Type B pancreatic cell (in vitro differentiated cells): ENCODE results near the gene JPH3. TPM values are rescaled to one million over a fixed set of nuclear protein-coding genes. Genes with fewer than 3 reads are reported as not detected.

Experiments used
- DNase-seq: peaks from one replicate; pipeline ENCODE4 v3.0.0; 2021; ENCODE audit warnings: mixed read lengths; ENCODE audit not compliant: unreplicated experiment; ENCODE audit errors: extremely low spot score
- H3K27ac Mint-ChIP-seq: 2 replicates; pipeline ENCODE4 v1.8.0; 2021; ENCODE audit warnings: mild to moderate bottlenecking, mixed read lengths
- H3K27me3 Mint-ChIP-seq: 2 replicates; pipeline ENCODE4 v1.8.0; 2021; ENCODE audit warnings: mixed read lengths
- H3K36me3 Mint-ChIP-seq: 2 replicates; pipeline ENCODE4 v1.8.0; 2021; ENCODE audit warnings: mixed read lengths
- H3K4me1 Mint-ChIP-seq: one replicate; pipeline ENCODE4 v1.8.0; 2021; ENCODE audit warnings: mixed read lengths; ENCODE audit not compliant: unreplicated experiment
- H3K4me3 Mint-ChIP-seq: 2 replicates; pipeline ENCODE4 v1.8.0; 2021; ENCODE audit warnings: mild to moderate bottlenecking, mixed read lengths
- H3K9me3 Mint-ChIP-seq: 2 replicates; pipeline ENCODE4 v1.8.0; 2021; ENCODE audit warnings: mixed read lengths
- CTCF ChIP-seq: fragments of 200-600 bp; sonication (generic); conservative IDR thresholded peaks from 2 replicates; pipeline ENCODE4 v1.5.0; 2021; ENCODE audit warnings: antibody characterized with exemption, mild to moderate bottlenecking
- total RNA-seq: library from RNA; stranded (reverse); gene quantifications from 2 replicates; pipeline ENCODE4 v1.2.1, GENCODE V29; 2021; ENCODE audit warnings: low replicate concordance

The JPH3 gene
- total RNA-seq, 1 donor from 2014 or later: 7.2 TPM

DNA sequence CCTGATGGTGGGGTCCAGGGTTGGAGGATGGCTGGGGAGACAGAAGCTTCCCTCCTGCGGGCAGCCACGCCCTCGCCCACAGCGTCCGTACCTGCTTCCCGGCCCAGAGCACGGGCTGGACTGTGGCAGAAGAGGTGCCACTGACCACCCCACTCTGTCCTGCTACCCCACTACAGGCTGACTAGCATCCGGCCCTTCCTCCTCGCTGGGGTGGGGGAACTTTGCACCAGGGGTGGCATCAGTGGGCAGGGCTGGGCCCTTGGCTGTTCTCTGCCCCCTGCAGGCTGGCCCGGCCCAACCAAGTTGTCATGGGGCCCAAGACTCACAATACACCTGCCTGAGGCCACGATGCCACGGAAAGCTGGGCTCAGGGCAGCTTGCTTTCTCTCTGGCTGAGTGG lies 90.4 kb downstream of the JPH3 start:
- Mint-ChIP-seq H3K27ac (no peak overlapping the region), H3K4me1 (no peaks in the 10 kb centered on the region), H3K27me3 (no peaks in the 10 kb centered on the region), H3K9me3 (no peaks in the 10 kb centered on the region), H3K4me3 (no peak overlapping the region), H3K36me3 (no peaks in the 10 kb centered on the region)
- no peak for TF ChIP-seq CTCF
- DNase-seq: no peak

DNA sequence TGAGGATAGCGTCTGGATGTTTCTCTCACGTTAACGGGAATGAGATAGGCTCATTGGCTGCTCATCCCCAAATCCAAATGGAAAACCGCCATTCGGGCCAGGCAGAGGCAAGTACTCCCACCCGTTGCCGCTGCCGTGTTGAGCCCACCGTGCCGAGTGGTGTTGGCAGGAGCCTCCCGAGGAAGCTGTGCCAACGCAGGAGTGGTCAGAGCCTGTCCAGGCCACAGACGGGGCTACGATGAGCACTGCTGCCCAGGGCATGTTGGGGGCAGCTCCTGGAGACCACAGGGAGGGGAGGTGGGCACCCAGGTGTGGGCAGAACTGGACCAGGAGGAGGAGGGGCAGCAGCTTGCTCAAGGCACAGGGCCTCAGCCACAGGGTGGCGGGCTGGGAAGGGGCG lies 91.5 kb downstream of the JPH3 start:
- DNase-seq: no peak
- Mint-ChIP-seq H3K27me3 (no peaks in the 10 kb centered on the region), H3K9me3 (no peaks in the 10 kb centered on the region), H3K36me3 (no peaks in the 10 kb centered on the region), H3K27ac (no peak overlapping the region), H3K4me3 (no peak overlapping the region), H3K4me1 (no peaks in the 10 kb centered on the region)
- TF ChIP-seq CTCF: no peak

- TF ChIP-seq CTCF: no peak
- no peaks in the 10 kb centered on the region for H3K4me1 Mint-ChIP-seq
- H3K4me3 Mint-ChIP-seq: no peak overlapping the region
- H3K27me3 Mint-ChIP-seq: no peaks in the 10 kb centered on the region
- H3K27ac Mint-ChIP-seq: no peak overlapping the region
- H3K36me3 Mint-ChIP-seq: no peaks in the 10 kb centered on the region
- DNase-seq: no peak
- no peaks in the 10 kb centered on the region for H3K9me3 Mint-ChIP-seq
Measured at GRCh38 chr16:87694441-87695125, 92.3 kb downstream of the JPH3 start.

- no peak for TF ChIP-seq CTCF
- Mint-ChIP-seq H3K36me3 (no peaks in the 10 kb centered on the region), H3K4me1 (no peaks in the 10 kb centered on the region), H3K9me3 (no peaks in the 10 kb centered on the region), H3K27ac (no peak overlapping the region), H3K4me3 (no peak overlapping the region), H3K27me3 (no peaks in the 10 kb centered on the region)
- DNase-seq: no peak
Measured at GRCh38 chr16:87695534-87695933, 93.2 kb downstream of the JPH3 start.

DNA sequence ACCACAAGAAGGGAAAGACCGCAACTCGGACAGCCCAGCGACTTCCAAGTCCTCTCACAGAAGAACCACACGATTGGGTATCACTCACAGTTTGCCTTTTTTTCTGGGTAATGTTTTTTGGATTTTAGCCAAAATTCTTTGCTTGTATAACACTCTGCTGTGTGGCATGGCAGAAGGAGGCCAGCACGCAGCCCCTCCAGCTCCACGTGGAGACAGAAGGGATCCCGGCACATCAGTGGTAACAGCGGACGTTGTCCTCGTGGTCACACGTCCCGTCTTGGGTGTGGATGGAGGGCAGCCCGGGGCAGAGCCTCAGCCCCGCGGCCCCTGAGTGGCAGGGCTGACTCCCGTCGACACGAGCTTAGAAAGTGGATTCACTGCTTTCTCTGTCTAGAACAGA lies 94.4 kb downstream of the JPH3 start:
- no peak for TF ChIP-seq CTCF
- no peaks in the 10 kb centered on the region for H3K36me3 Mint-ChIP-seq
- H3K27ac Mint-ChIP-seq: no peak overlapping the region
- H3K4me3 Mint-ChIP-seq: no peak overlapping the region
- DNase-seq: no peak
- H3K4me1 Mint-ChIP-seq: no peaks in the 10 kb centered on the region
- no peaks in the 10 kb centered on the region for H3K27me3 Mint-ChIP-seq
- H3K9me3 Mint-ChIP-seq: no peaks in the 10 kb centered on the region

DNA sequence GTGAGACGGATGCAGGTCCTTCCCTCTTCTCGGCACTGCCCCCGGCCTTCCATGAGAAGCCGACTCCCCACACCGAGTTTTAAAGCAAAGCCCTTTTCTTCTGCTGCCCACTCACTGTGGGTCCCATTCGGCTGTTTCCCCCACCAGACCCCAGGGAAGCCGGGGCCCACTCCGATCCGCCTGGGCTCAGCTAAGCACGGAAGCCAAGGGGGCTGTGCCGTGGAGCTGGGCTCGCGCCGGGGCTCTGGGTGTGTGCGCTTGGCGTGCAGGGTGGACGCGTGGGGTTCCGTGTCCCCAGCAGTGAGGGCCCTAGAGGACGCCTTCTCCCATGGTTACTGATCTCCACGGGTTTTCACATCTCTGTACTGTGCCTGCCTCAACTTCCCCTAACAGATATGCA lies 94.9 kb downstream of the JPH3 start:
- H3K9me3 Mint-ChIP-seq: no peaks in the 10 kb centered on the region
- no peaks in the 10 kb centered on the region for H3K4me1 Mint-ChIP-seq
- H3K36me3 Mint-ChIP-seq: no peaks in the 10 kb centered on the region
- no peak overlapping the region for H3K4me3 Mint-ChIP-seq
- DNase-seq: no peak
- no peaks in the 10 kb centered on the region for H3K27me3 Mint-ChIP-seq
- H3K27ac Mint-ChIP-seq: no peak overlapping the region
- no peak for TF ChIP-seq CTCF
